ENCODE measurements around the gene SLC25A33.

SLC25A33 gene

GRCh38 chr1:9589144-9589718, 50.0 kb downstream of the SLC25A33 start:
- DNase-seq: no peak

GRCh38 chr1:9589719-9590157, 50.5 kb downstream of the SLC25A33 start:
- DNase-seq: no peak

- DNase-seq: no peak
These were observed 50.9 kb downstream of the SLC25A33 start for GRCh38 chr1:9590201-9590600.

- no peak for DNase-seq
These were observed 51.8 kb downstream of the SLC25A33 start for GRCh38 chr1:9590945-9591668.

- DNase-seq: no peak
These were observed 52.6 kb downstream of the SLC25A33 start for GRCh38 chr1:9591669-9592509.

- no peak for DNase-seq
These were observed 53.3 kb downstream of the SLC25A33 start for GRCh38 chr1:9592510-9593075.

GRCh38 chr1:9593147-9593491, 53.9 kb downstream of the SLC25A33 start:
- no peak for DNase-seq

GRCh38 chr1:9593492-9594465, 54.5 kb downstream of the SLC25A33 start:
- DNase-seq: no peak

- no peak for DNase-seq
These were observed 55.3 kb downstream of the SLC25A33 start for GRCh38 chr1:9594471-9595155.

- no peak for DNase-seq
These were observed 56.1 kb downstream of the SLC25A33 start for GRCh38 chr1:9595156-9595967.

- DNase-seq: no peak
These were observed 56.7 kb downstream of the SLC25A33 start for GRCh38 chr1:9595968-9596340.

GRCh38 chr1:9596415-9597123, 57.3 kb downstream of the SLC25A33 start:
- no peak for DNase-seq

GRCh38 chr1:9597361-9598315, 58.4 kb downstream of the SLC25A33 start:
- no peak for DNase-seq

- no peak for DNase-seq
These were observed 59.0 kb downstream of the SLC25A33 start for GRCh38 chr1:9598316-9598700.

GRCh38 chr1:9599741-9600140, 60.5 kb downstream of the SLC25A33 start:
- DNase-seq: no peak

- DNase-seq: no peak
These were observed 61.9 kb downstream of the SLC25A33 start for GRCh38 chr1:9600861-9601834.

- no peak for DNase-seq
These were observed 62.9 kb downstream of the SLC25A33 start for GRCh38 chr1:9601942-9602793.

Data from activated gamma-delta T cell (primary cell).